Common myeloid progenitor, CD34-positive (primary cell): Measurements from ENCODE around the gene CHCT1.

Source experiments
- CTCF ChIA-PET: fragments of 350-600 bp; sonication (Branson Sonifier 250); formaldehyde crosslinking; loops from one replicate; lab custom pipeline; 2021; ENCODE audit warnings: antibody characterized with exemption; lab: Charles Lee
- POLR2A ChIA-PET: fragments of 350-600 bp; sonication (Branson Sonifier 250); formaldehyde crosslinking; loops from one replicate; lab custom pipeline; 2021; ENCODE audit warnings: antibody characterized with exemption; lab: Charles Lee
- DNase-seq, 3 donors: peaks; one replicate each; pipeline versions ENCODE4 v3.0.0 to v3.0.0-alpha.2; 2013
- H3K27ac ChIP-seq, 2 experiments: 1 replicate in 1 of 2; 2 replicates in 1 of 2; pipeline ENCODE4 v1.7.0; 2013; ENCODE audit warnings: inconsistent platforms in 2 of 2, low read length in 2 of 2, mild to moderate bottlenecking in 2 of 2, low read depth in 1 of 2, moderate library complexity in 1 of 2; ENCODE audit not compliant: severe bottlenecking in 2 of 2, insufficient read depth in 1 of 2, poor library complexity in 1 of 2
- H3K27me3 ChIP-seq, 5 experiments: replicated peaks in 2 of 5; 1 replicate in 3 of 5; 2 replicates in 2 of 5; pipeline versions ENCODE4 v1.6.1 to v1.7.0; 2013; ENCODE audit warnings: low read length in 4 of 5, mild to moderate bottlenecking in 2 of 5, moderate library complexity in 2 of 5, inconsistent platforms in 1 of 5; ENCODE audit not compliant: insufficient read depth in 5 of 5, control insufficient read depth in 4 of 5
- H3K36me3 ChIP-seq, 4 experiments: 1 replicate in 2 of 4; 2 replicates in 2 of 4; pipeline versions ENCODE4 v1.6.1 to v1.7.0; 2013; ENCODE audit warnings: low read length in 3 of 4, control low read depth in 1 of 4, mild to moderate bottlenecking in 1 of 4; ENCODE audit not compliant: control insufficient read depth in 4 of 4, insufficient read depth in 4 of 4
- H3K4me1 ChIP-seq, 4 experiments: 1 replicate in 3 of 4; 2 replicates in 1 of 4; pipeline versions ENCODE4 v1.6.1 to v1.7.1; 2013; ENCODE audit warnings: low read length in 3 of 4, mild to moderate bottlenecking in 3 of 4, control low read depth in 1 of 4, inconsistent platforms in 1 of 4, moderate library complexity in 1 of 4; ENCODE audit not compliant: control insufficient read depth in 4 of 4, insufficient read depth in 4 of 4; ENCODE audit errors: control extremely low read depth in 1 of 4
- H3K4me3 ChIP-seq, 7 experiments: 1 replicate in 4 of 7; 2 replicates in 3 of 7; pipeline versions ENCODE4 v1.5.1 to v1.7.0; 2013; ENCODE audit warnings: mild to moderate bottlenecking in 7 of 7, low read length in 6 of 7, moderate library complexity in 6 of 7, inconsistent platforms in 2 of 7, low read depth in 2 of 7, control low read depth in 1 of 7; ENCODE audit not compliant: insufficient read depth in 4 of 7, control insufficient read depth in 1 of 7; ENCODE audit errors: extremely low read depth in 1 of 7
- H3K9me3 ChIP-seq, 5 experiments: 1 replicate in 4 of 5; 2 replicates in 1 of 5; pipeline versions ENCODE4 v1.6.1 to v1.7.1; 2013; ENCODE audit warnings: low read length in 4 of 5, mild to moderate bottlenecking in 2 of 5, inconsistent platforms in 1 of 5, low read depth in 1 of 5, moderate library complexity in 1 of 5; ENCODE audit not compliant: control insufficient read depth in 4 of 5, insufficient read depth in 2 of 5; ENCODE audit errors: control extremely low read depth in 1 of 5
- WGBS: methylation state at CpG from one replicate; pipeline ENCODE4 v1.1.5; 2013; ENCODE audit not compliant: insufficient coverage; 5-methylcytosine and 5-hydroxymethylcytosine counted together

Gene CHCT1

GRCh38 chr17:60436676-60437075, 14.4 kb downstream of the CHCT1 start:
- WGBS, result 50% methylated on average over 5 of the region's 5 CpGs
- ChIA-PET CTCF (no interaction called here), POLR2A (no interaction called here)
- no peaks in the 10 kb centered on the region for H3K27me3 ChIP-seq
- DNase-seq, result no peak
- H3K9me3 ChIP-seq, result peaks cover 0 to 10% (median 0%) of the 10 kb centered on the region in 5 experiments
- no peaks in the 10 kb centered on the region for H3K36me3 ChIP-seq
- no peak overlapping the region for H3K27ac ChIP-seq
- H3K4me3 ChIP-seq, result no peak overlapping the region
- H3K4me1 ChIP-seq, result no peaks in the 10 kb centered on the region

DNA sequence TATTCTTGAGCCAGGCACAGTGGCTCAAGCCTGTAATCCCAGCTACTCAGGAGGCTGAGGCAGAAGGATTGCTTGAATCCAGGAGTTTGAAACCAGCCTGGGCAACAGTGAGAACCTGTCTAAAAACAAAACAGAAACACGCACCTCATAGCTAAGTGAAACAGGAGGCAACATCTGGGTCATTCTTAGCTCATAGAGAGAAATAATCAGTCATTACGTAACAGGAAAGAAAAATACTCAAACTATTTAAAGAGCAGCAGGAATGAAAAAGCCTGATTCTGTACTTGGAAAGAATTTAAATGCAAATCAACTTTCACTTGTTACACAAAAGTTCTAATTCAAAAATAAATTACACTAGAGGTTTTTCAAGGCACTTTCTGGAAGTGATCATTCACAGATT, 17.2 kb downstream of the CHCT1 start:
- no peak overlapping the region for H3K4me3 ChIP-seq
- H3K9me3 ChIP-seq, result no peaks in the 10 kb centered on the region
- no peaks in the 10 kb centered on the region for H3K27me3 ChIP-seq
- H3K27ac ChIP-seq, result no peak overlapping the region
- H3K36me3 ChIP-seq, result peaks cover 0 to 2% (median under 1%) of the 10 kb centered on the region in 4 experiments
- ChIA-PET CTCF (interaction anchor here (0.7 kb wide), 1 partner anchor 212 kb away, joined by 3 read pairs; no protein-coding TSS in a partner anchor), POLR2A (interaction anchor here (0.6 kb wide), 1 partner anchor 175 kb away, joined by 3 read pairs; no protein-coding TSS in a partner anchor)
- no CpG with 5 or more reads among the region's 2 CpGs for WGBS
- no peak for DNase-seq
- no peaks in the 10 kb centered on the region for H3K4me1 ChIP-seq

DNA sequence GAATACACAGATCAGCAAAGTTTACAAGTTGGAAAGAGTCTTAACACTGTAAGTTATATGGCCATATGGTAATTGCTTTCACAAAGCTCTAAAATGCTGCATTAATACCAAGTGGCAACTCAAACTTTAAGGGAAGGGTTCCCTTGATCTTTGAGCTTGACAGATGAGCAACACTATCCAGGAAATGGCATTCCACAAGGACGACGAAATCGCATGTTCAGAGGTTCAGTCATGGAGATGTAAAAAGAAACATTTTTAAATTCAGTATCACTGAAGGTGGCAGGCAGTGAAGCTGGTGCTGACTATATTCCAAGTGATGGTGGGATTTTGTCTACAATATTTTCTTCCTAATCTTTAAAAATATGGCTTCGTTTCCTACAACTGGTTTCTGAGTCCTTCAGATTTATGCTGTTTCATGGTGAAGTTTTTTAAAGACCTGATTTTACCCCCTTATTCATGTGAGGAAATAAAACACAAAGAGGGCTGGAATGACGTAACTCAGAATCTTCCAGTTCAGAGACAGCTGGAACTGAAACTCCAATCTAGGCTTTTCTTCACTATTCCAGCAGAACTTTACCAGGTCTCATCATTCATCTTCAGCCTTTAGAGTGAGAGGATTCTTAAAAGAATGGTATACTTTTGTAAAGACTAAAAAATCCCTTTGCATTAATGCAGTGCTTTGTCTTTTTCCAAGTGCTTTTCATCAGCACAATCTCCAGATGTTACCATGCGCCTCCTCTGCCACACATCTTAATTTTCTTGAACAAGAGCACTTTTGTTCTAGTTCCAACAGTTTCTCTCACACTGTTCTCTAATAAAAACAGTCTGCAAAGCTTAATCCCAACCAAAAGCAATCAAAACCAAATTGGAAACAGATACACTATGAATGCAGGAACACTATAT, 20.2 kb downstream of the CHCT1 start:
- Histone ChIP-seq H3K27me3 (no peaks in the 10 kb centered on the region), H3K36me3 (peaks cover 0 to 20% (median 8%) of the 10 kb centered on the region in 4 experiments), H3K4me1 (no peaks in the 10 kb centered on the region), H3K4me3 (no peak overlapping the region), H3K9me3 (no peaks in the 10 kb centered on the region), H3K27ac (no peak overlapping the region)
- WGBS, result 85% methylated on average over 4 of the region's 6 CpGs
- CTCF ChIA-PET, result no interaction called here
- no peak for DNase-seq
- POLR2A ChIA-PET, result no interaction called here

GRCh38 chr17:60443713-60444112, 21.4 kb downstream of the CHCT1 start:
- 98% methylated on average over 6 of the region's 6 CpGs for WGBS
- CTCF ChIA-PET, result no interaction called here
- Histone ChIP-seq H3K4me3 (no peak overlapping the region), H3K9me3 (no peaks in the 10 kb centered on the region), H3K27me3 (no peaks in the 10 kb centered on the region), H3K27ac (no peak overlapping the region), H3K4me1 (no peaks in the 10 kb centered on the region), H3K36me3 (peaks cover 0 to 28% (median 14%) of the 10 kb centered on the region in 4 experiments)
- POLR2A ChIA-PET, result no interaction called here
- no peak for DNase-seq

GRCh38 chr17:60445144-60445543, 22.9 kb downstream of the CHCT1 start:
- ChIA-PET POLR2A (no interaction called here), CTCF (interaction anchor here (1.1 kb wide), 1 partner anchor 130 kb away, joined by 3 read pairs; no protein-coding TSS in a partner anchor)
- Histone ChIP-seq H3K27ac (no peak overlapping the region), H3K36me3 (peaks cover 0 to 37% (median 18%) of the 10 kb centered on the region in 4 experiments), H3K4me1 (no peaks in the 10 kb centered on the region), H3K9me3 (no peaks in the 10 kb centered on the region), H3K4me3 (no peak overlapping the region), H3K27me3 (no peaks in the 10 kb centered on the region)
- no peak for DNase-seq

DNA sequence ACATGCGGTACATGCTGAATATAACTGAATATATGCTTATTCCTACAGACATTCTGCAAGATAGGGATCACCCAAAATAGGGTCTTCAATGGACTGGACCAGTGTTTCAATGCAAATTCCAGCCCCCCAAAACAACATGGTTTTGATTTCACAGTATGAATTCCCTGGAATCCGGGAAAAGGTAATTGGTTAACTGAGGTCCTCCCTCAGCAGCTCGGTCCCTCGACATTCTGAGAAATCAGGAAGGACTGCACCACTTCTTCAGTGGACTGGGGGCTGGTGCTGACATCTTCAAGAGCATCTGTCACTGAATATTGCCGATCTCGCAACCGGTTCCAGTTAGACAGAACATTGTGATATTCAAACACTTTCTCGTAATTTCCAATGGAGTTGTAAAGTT, 25.1 kb downstream of the CHCT1 start:
- ChIA-PET CTCF (no interaction called here), POLR2A (no interaction called here)
- Histone ChIP-seq H3K36me3 (peaks cover 2 to 49% (median 26%) of the 10 kb centered on the region in 4 experiments), H3K27me3 (no peaks in the 10 kb centered on the region), H3K4me1 (no peaks in the 10 kb centered on the region), H3K4me3 (no peak overlapping the region), H3K9me3 (no peaks in the 10 kb centered on the region), H3K27ac (no peak overlapping the region)
- no peak for DNase-seq
- 100% methylated on average over 3 of the region's 8 CpGs for WGBS

- Histone ChIP-seq H3K27me3 (no peaks in the 10 kb centered on the region), H3K9me3 (no peaks in the 10 kb centered on the region), H3K4me3 (no peak overlapping the region), H3K4me1 (no peaks in the 10 kb centered on the region), H3K27ac (no peak overlapping the region), H3K36me3 (peaks cover 4 to 68% (median 31%) of the 10 kb centered on the region in 4 experiments)
- WGBS, result no CpG with 5 or more reads among the region's 1 CpG
- DNase-seq, result no peak
- CTCF ChIA-PET, result no interaction called here
- POLR2A ChIA-PET, result no interaction called here
Measured at GRCh38 chr17:60451071-60451470, 28.8 kb downstream of the CHCT1 start.
